Ishikawa (cell line): ENCODE results near the gene PARD3B.

Source experiments
- CEBPB ChIP-seq: IDR thresholded peaks from 2 replicates; pipeline ENCODE4 v1.6.1; 2012
- CREB1 ChIP-seq: IDR thresholded peaks from 2 replicates; pipeline ENCODE4 v1.6.1; 2012; ENCODE audit warnings: low read depth
- EGR1 ChIP-seq: IDR thresholded peaks from 2 replicates; pipeline ENCODE4 v1.6.1; 2012
- EP300 ChIP-seq: IDR thresholded peaks from 2 replicates; pipeline ENCODE4 v1.6.1; 2012; ENCODE audit warnings: borderline replicate concordance
- FOXM1 ChIP-seq: IDR thresholded peaks from 2 replicates; pipeline ENCODE4 v1.6.1; 2012; ENCODE audit warnings: low read depth, borderline replicate concordance
- NFIC ChIP-seq: IDR thresholded peaks from 2 replicates; pipeline ENCODE4 v1.6.1; 2012
- RAD21 ChIP-seq: IDR thresholded peaks from 2 replicates; pipeline ENCODE4 v1.6.1; 2012; ENCODE audit warnings: low read depth
- TAF1 ChIP-seq: IDR thresholded peaks from 2 replicates; pipeline ENCODE4 v1.6.1; 2012; ENCODE audit warnings: low read depth, mild to moderate bottlenecking
- TCF12 ChIP-seq: IDR thresholded peaks from 2 replicates; pipeline ENCODE4 v1.6.1; 2012; ENCODE audit warnings: low read depth
- TEAD4 ChIP-seq: IDR thresholded peaks from 2 replicates; pipeline ENCODE4 v1.6.1; 2012
- YY1 ChIP-seq: IDR thresholded peaks from 2 replicates; pipeline ENCODE4 v1.6.1; 2012; ENCODE audit warnings: low read depth
- ZBTB7A ChIP-seq: IDR thresholded peaks from 2 replicates; pipeline ENCODE4 v1.6.1; 2012; ENCODE audit warnings: low read depth
- TF ChIP-seq, protein P1 (sequence below): IDR thresholded peaks from 2 replicates; pipeline ENCODE4 v1.6.1; 2012
- TF ChIP-seq, protein P2 (sequence below): IDR thresholded peaks from 2 replicates; pipeline ENCODE4 v1.6.1; 2012; ENCODE audit warnings: low read depth, mild to moderate bottlenecking
- TF ChIP-seq, protein P3 (sequence below): IDR thresholded peaks from 2 replicates; pipeline ENCODE4 v1.6.1; 2012

Gene PARD3B

DNA sequence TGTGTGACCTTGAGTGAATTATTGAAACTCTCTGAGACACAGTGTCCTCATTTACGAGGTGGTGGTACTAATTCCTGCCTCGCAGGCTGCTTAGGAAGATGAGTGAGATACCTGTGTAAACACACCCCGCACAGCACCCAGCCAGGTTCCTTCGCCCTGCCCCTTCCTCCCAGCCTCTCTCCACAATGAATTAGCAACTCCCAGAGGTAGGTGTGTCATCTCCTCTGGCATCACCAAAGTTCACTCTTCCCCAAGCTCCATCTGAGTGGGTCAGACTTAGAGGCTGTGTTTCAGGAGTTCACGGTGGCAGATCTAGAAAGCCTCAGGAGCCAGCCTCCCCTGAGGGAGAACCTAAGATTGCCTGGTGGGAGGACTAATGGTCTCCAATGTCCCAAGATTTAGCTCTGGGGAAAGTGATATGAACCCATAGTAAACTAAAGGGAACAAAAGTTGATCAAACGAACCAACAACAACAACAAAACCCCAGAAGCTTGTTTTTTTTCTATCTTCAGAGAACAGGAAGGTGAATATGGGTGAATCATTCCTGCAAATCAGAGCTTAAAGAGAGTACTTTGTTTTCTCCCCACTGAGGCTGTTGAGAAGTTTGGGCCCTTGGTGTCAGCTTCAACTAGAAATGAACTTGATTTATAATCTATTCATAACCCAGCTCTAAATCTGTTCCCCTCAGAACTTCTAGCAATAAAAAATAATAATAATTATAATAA is 1092.7 kb downstream of the PARD3B start:
- TF ChIP-seq NFIC: no peak
- TF ChIP-seq, protein P1, sequence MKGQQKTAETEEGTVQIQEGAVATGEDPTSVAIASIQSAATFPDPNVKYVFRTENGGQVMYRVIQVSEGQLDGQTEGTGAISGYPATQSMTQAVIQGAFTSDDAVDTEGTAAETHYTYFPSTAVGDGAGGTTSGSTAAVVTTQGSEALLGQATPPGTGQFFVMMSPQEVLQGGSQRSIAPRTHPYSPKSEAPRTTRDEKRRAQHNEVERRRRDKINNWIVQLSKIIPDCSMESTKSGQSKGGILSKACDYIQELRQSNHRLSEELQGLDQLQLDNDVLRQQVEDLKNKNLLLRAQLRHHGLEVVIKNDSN: no peak
- TF ChIP-seq YY1: no peak
- TF ChIP-seq TCF12: no peak
- no peak for TF ChIP-seq CREB1
- TF ChIP-seq EP300: no peak
- TF ChIP-seq, protein P2, sequence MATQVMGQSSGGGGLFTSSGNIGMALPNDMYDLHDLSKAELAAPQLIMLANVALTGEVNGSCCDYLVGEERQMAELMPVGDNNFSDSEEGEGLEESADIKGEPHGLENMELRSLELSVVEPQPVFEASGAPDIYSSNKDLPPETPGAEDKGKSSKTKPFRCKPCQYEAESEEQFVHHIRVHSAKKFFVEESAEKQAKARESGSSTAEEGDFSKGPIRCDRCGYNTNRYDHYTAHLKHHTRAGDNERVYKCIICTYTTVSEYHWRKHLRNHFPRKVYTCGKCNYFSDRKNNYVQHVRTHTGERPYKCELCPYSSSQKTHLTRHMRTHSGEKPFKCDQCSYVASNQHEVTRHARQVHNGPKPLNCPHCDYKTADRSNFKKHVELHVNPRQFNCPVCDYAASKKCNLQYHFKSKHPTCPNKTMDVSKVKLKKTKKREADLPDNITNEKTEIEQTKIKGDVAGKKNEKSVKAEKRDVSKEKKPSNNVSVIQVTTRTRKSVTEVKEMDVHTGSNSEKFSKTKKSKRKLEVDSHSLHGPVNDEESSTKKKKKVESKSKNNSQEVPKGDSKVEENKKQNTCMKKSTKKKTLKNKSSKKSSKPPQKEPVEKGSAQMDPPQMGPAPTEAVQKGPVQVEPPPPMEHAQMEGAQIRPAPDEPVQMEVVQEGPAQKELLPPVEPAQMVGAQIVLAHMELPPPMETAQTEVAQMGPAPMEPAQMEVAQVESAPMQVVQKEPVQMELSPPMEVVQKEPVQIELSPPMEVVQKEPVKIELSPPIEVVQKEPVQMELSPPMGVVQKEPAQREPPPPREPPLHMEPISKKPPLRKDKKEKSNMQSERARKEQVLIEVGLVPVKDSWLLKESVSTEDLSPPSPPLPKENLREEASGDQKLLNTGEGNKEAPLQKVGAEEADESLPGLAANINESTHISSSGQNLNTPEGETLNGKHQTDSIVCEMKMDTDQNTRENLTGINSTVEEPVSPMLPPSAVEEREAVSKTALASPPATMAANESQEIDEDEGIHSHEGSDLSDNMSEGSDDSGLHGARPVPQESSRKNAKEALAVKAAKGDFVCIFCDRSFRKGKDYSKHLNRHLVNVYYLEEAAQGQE: no peak
- TF ChIP-seq ZBTB7A: no peak
- no peak for TF ChIP-seq TEAD4
- no peak for TF ChIP-seq EGR1
- TF ChIP-seq CEBPB: no peak
- TF ChIP-seq FOXM1: no peak
- TF ChIP-seq, protein P3, sequence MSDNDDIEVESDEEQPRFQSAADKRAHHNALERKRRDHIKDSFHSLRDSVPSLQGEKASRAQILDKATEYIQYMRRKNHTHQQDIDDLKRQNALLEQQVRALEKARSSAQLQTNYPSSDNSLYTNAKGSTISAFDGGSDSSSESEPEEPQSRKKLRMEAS: no peak
- no peak for TF ChIP-seq RAD21
- no peak for TF ChIP-seq TAF1

DNA sequence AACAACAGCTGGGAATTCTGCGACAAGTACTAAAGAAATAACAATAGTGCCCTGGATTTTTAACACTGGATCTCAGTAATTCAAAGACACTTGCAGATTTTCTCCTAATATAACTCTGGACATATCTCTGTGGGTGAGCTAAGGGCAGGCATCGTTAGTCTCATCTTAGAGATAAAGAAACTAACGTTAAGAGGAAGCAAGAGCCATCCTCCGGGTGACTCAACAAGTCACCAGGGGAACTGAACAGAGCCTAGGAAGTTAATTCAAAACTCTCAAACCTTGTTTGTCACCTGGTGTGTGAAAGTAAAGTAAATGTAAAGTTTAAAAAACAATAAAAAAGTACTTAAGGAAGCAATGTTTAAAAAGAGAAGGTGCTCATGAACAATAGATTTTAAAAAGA is 1095.4 kb downstream of the PARD3B start:
- TF ChIP-seq NFIC (no peak), RAD21 (no peak), EP300 (no peak), CEBPB (no peak), EGR1 (no peak), TCF12 (no peak), TEAD4 (no peak), FOXM1 (no peak), YY1 (no peak)
- TF ChIP-seq, protein P1: no peak
- TF ChIP-seq, protein P3: no peak

DNA sequence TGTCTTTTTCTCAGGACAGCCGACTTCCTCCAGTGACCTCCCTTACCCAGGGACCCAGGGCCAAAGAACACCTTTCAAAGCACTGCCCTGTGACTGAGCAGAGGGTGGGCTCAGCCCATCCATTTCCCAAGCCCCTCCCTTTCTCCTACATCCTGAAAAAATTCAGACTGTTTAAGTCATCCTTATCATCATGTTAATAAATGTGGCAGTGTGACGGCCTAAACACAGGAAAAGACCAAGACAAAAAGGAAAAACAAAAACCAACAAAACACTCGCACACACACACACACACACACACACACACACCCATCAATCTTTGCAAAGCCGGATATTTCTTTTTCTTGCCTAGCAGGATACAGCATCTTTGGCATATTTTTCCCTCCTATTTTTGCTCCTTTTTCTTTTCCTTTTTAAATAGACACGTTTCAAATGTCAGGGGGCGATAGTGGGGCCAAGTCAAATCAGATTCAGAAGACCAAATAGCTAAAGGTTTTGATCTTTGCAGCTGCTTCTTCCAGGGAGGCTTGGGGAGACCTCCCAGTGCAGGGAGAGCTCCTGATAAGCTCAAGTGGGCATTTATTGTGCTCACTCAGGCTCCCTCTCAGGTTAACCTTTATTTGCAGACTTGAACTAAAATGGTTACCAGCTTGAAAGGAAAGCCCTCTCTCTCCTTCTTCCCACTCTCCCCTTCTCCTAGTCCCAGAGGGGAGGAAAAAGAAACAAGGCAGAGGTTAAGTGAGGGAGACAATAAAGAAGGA is 1097.5 kb downstream of the PARD3B start:
- TF ChIP-seq FOXM1 (no peak), TAF1 (no peak), RAD21 (no peak), CREB1 (no peak), TEAD4 (no peak), EP300 (no peak), ZBTB7A (no peak), EGR1 (no peak), NFIC (no peak), TCF12 (no peak)

DNA sequence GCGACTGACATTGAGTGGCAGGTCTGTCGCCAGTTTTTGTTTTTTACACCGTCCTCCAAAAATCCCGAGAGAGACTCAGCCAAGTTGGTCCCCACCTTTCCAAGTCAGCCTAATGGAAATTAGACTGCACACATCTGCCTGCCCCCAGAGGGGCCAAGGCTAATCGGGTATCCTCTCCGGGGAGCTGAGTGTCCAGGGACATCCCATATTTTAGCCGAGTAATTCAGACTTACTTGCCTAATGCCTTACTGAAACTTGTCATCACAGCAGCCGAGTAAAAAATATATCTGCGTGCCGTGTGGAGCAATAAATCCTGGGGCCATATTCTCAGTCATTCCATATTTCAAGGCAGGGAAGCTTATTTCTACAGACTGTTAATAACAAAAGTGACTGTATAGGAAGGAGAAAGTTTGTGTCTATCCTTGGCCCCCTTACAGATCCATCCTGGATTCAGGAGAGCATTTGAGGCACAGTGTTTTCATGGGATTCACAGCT is 1098.2 kb downstream of the PARD3B start:
- TF ChIP-seq CEBPB (no peak), TEAD4 (no peak), ZBTB7A (no peak), FOXM1 (no peak), TCF12 (no peak), CREB1 (no peak), EGR1 (no peak), NFIC (no peak), RAD21 (no peak), EP300 (no peak), YY1 (no peak)
- TF ChIP-seq, protein P3: no peak
- TF ChIP-seq, protein P2: no peak

DNA sequence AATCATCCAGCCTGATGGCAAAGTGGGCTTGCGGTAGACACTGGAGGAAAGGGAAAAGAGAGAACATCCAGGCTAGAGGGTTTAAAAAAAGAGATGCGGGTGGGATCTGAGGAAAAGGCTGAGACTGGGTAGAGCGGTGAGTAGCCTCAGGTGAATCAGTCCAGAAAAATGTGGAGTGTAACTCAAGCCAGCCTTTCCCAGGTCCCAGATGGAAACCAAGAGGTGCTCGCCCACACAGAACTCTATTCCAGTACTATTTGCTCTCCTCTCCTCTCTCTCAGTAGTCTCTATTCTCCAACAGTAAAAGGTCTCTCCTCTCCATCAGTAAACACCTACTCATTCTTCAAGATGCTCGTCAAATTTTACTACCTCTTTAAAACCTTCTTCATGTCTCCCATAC is 1098.7 kb downstream of the PARD3B start:
- TF ChIP-seq TEAD4 (no peak), CREB1 (no peak), EGR1 (no peak), ZBTB7A (no peak), TCF12 (no peak), RAD21 (no peak), YY1 (no peak), CEBPB (no peak), TAF1 (no peak), FOXM1 (no peak), EP300 (no peak), NFIC (no peak)
- TF ChIP-seq, protein P3: no peak
- TF ChIP-seq, protein P2: no peak
- TF ChIP-seq, protein P1: no peak
